ENCODE results near the gene STAT2.
"Not testable (repeated sequence)": the region's sequence is repeated elsewhere in the genome, so short reads cannot be mapped to it uniquely, and the experiment has no call there.

STAT2 gene

GRCh38 chr12:56358836-56359532 is 923 bp downstream of the STAT2 start:
- Histone ChIP-seq H3K27ac (peak overlapping the region; percentile 94 to 95), H3K4me3 (peak overlapping the region; percentile 78)
- TF ChIP-seq CTCF (IDR thresholded peaks at IDR 0.05), result no peak
- no peak for DNase-seq (ENCODE audit: low spot score)

GRCh38 chr12:56351325-56351724 is 8.6 kb downstream of the STAT2 start:
- no peak for TF ChIP-seq CTCF (IDR thresholded peaks at IDR 0.05)
- Histone ChIP-seq H3K4me3 (no peak overlapping the region), H3K27ac (no peak overlapping the region)
- no peak for DNase-seq (ENCODE audit: low spot score)

GRCh38 chr12:56350662-56351061 is 9.2 kb downstream of the STAT2 start:
- Histone ChIP-seq H3K4me3 (no peak overlapping the region), H3K27ac (no peak overlapping the region)
- DNase-seq (ENCODE audit: low spot score), result no peak
- no peak for TF ChIP-seq CTCF (IDR thresholded peaks at IDR 0.05)

DNA sequence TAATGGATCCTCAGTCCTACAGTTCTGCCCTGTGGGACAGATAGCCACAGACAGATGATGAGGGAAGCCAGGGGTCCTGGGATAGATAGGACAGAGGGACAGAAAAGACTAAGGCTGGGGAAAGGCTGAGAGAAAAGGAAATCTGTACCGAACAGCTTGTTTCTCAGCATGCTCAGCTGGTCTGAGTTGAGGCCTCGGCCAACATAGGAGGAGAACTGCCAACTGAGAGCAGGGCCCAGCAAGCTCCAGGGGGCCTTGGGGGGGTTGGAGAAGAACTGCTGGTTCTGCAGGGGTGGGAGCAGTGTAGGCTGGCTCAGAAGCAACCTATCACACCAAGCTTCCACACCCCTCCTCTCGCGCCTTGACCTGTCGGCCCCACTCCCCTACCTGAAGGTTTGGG is 11.1 kb downstream of the STAT2 start:
- no peak for TF ChIP-seq CTCF (IDR thresholded peaks at IDR 0.05)
- no peak overlapping the region for H3K27ac ChIP-seq
- no peak for DNase-seq (ENCODE audit: low spot score)
- no peak overlapping the region for H3K4me3 ChIP-seq

- not testable (repeated sequence) for H3K27ac ChIP-seq
Measured at GRCh38 chr12:56347255-56347654, 12.7 kb downstream of the STAT2 start.

DNA sequence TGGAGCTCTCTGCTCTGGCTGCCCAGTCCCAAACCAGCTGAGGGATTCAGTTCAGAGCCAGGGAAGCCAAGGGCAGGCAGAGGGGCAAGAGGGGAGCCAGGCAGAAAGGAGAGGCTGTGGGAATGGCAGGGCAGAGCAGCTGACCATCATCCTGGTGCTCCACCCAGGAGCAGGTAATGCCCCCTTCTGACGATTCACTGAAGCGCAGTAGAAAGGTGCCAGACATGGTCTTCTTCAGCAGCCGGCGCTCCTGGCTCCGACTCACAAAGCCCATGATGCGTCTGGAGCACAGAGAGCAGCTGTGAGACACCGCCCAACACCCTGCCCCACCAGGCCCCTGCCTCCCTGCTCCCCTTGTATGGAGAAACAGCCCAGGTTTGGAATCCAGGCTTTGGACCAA is 13.2 kb downstream of the STAT2 start:
- DNase-seq (ENCODE audit: low spot score), result no peak
- Histone ChIP-seq H3K27ac (no peak overlapping the region), H3K4me3 (no peak overlapping the region)
- no peak for TF ChIP-seq CTCF (IDR thresholded peaks at IDR 0.05)

More at GRCh38 chr12:56347255-56347654, 12.7 kb downstream of the STAT2 start:
- DNase-seq (ENCODE audit: low spot score); H3K4me3 ChIP-seq: not testable (repeated sequence)

GRCh38 chr12:56342290-56342689 is 17.6 kb downstream of the STAT2 start:
- DNase-seq (ENCODE audit: low spot score); H3K27ac ChIP-seq; H3K4me3 ChIP-seq: not testable (repeated sequence)

DNA sequence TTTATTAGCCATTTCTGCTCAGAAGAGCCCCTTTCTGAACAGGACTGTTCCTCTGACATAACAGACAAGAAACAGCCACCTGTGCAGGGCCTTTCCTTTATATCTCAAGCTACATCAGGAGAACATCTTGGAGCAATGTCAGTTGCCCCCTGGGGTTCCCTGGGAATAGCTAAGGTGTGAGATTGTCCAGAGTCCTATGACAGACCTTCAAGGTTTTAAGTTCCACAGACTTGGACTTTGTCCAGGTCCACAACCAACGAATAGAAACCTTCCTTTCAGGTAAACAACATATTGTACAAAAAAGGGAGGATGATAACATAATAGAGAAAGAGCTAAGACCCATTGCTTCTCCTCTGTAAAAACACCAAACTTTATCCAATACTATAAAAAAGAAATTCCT is 18.3 kb downstream of the STAT2 start:
- no peak overlapping the region for H3K27ac ChIP-seq
- no peak for DNase-seq (ENCODE audit: low spot score)
- H3K4me3 ChIP-seq, result no peak overlapping the region
- no peak for TF ChIP-seq CTCF (IDR thresholded peaks at IDR 0.05)
